HG02763 (cell line): ENCODE results near the gene FAM174C.

Experiments used
- ATAC-seq: cut with Tn5 transposase; IDR thresholded peaks from one replicate; pipeline ENCODE4 v1.9.1; 2021; ENCODE audit warnings: mild to moderate bottlenecking, moderate library complexity; ENCODE audit not compliant: unreplicated experiment

The FAM174C gene

GRCh38 chr19:1260749-1261537, 14.4 kb upstream of the FAM174C start:
- peak; percentile 72 for ATAC-seq

- no peak for ATAC-seq
Observed at GRCh38 chr19:1261538-1261797, 13.9 kb upstream of the FAM174C start.

GRCh38 chr19:1261798-1262622, 13.3 kb upstream of the FAM174C start:
- no peak for ATAC-seq

- no peak for ATAC-seq
Observed at GRCh38 chr19:1262623-1263123, 12.7 kb upstream of the FAM174C start.

- no peak for ATAC-seq
Observed at GRCh38 chr19:1263188-1263587, 12.1 kb upstream of the FAM174C start.

- ATAC-seq = no peak
Observed at GRCh38 chr19:1264801-1265614, 10.3 kb upstream of the FAM174C start.

GRCh38 chr19:1265615-1266128, 9.7 kb upstream of the FAM174C start:
- ATAC-seq = no peak

- ATAC-seq = peak; percentile 30
Observed at GRCh38 chr19:1266129-1266915, 9.0 kb upstream of the FAM174C start.

GRCh38 chr19:1266916-1267476, 8.3 kb upstream of the FAM174C start:
- peak; percentile 17 for ATAC-seq

GRCh38 chr19:1267477-1268225, 7.7 kb upstream of the FAM174C start:
- no peak for ATAC-seq

GRCh38 chr19:1268226-1269064, 6.9 kb upstream of the FAM174C start:
- no peak for ATAC-seq

- peak; percentile 61 for ATAC-seq
Observed at GRCh38 chr19:1269065-1269477, 6.3 kb upstream of the FAM174C start, which contains the start of gene CIRBP. TSS of gene CIRBP (plus strand) at chr19:1269332. CDS start at chr19:1270934, 1,602 bp downstream.

GRCh38 chr19:1269478-1270212, 5.7 kb upstream of the FAM174C start:
- ATAC-seq = peak; percentile 29

- no peak for ATAC-seq
Observed at GRCh38 chr19:1270213-1270853, 5.0 kb upstream of the FAM174C start.

GRCh38 chr19:1270854-1271527, 4.3 kb upstream of the FAM174C start:
- no peak for ATAC-seq
